ENCODE measurements around the gene ADPGK.
A peak's percentile ranks its signal among the peaks of the same experiment; 100 is the strongest.

ADPGK gene

GRCh38 chr15:72774696-72775383 is 8.7 kb downstream of the ADPGK start:
- no peak for DNase-seq (ENCODE audit: low spot score)
- in situ Hi-C loops (cut with MboI; ENCODE audit: low pct_unique_long_range_greater_than_20kb, low sequenced_read_pairs, unreplicated experiment): loop anchor here (10.0 kb wide), 1 partner anchor 50 kb away; no protein-coding TSS in a partner anchor
- no peak for TF ChIP-seq CTCF (IDR thresholded peaks at IDR 0.05; ENCODE audit: extremely low read depth, insufficient read depth, missing control alignments)

- TF ChIP-seq CTCF (IDR thresholded peaks at IDR 0.05; ENCODE audit: extremely low read depth, insufficient read depth, missing control alignments): no peak
- in situ Hi-C loops (cut with MboI; ENCODE audit: low pct_unique_long_range_greater_than_20kb, low sequenced_read_pairs, unreplicated experiment): loop anchor here (10.0 kb wide), 1 partner anchor 47 kb away; no protein-coding TSS in a partner anchor
- no peak for DNase-seq (ENCODE audit: low spot score)
Observed at GRCh38 chr15:72771329-72771725, 12.2 kb downstream of the ADPGK start.

GRCh38 chr15:72770673-72771328 is 12.8 kb downstream of the ADPGK start:
- DNase-seq (ENCODE audit: low spot score): peak; percentile 18
- in situ Hi-C loops (cut with MboI; ENCODE audit: low pct_unique_long_range_greater_than_20kb, low sequenced_read_pairs, unreplicated experiment): loop anchor here (10.0 kb wide), 1 partner anchor 46 kb away; no protein-coding TSS in a partner anchor
- TF ChIP-seq CTCF (IDR thresholded peaks at IDR 0.05; ENCODE audit: extremely low read depth, insufficient read depth, missing control alignments): peak; percentile 26

GRCh38 chr15:72766780-72767179 is 16.8 kb downstream of the ADPGK start:
- DNase-seq (ENCODE audit: low spot score): no peak
- in situ Hi-C loops (cut with MboI; ENCODE audit: low pct_unique_long_range_greater_than_20kb, low sequenced_read_pairs, unreplicated experiment): no loop called here
- TF ChIP-seq CTCF (IDR thresholded peaks at IDR 0.05; ENCODE audit: extremely low read depth, insufficient read depth, missing control alignments): no peak

- no peak for DNase-seq (ENCODE audit: low spot score)
- no peak for TF ChIP-seq CTCF (IDR thresholded peaks at IDR 0.05; ENCODE audit: extremely low read depth, insufficient read depth, missing control alignments)
- in situ Hi-C loops (cut with MboI; ENCODE audit: low pct_unique_long_range_greater_than_20kb, low sequenced_read_pairs, unreplicated experiment): no loop called here
Observed at GRCh38 chr15:72766025-72766424, 17.5 kb downstream of the ADPGK start.

GRCh38 chr15:72764656-72765055 is 18.9 kb downstream of the ADPGK start:
- no peak for TF ChIP-seq CTCF (IDR thresholded peaks at IDR 0.05; ENCODE audit: extremely low read depth, insufficient read depth, missing control alignments)
- DNase-seq (ENCODE audit: low spot score): no peak
- in situ Hi-C loops (cut with MboI; ENCODE audit: low pct_unique_long_range_greater_than_20kb, low sequenced_read_pairs, unreplicated experiment): no loop called here
